Karpas-422 (cell line): ENCODE data around the gene PITPNM1. TPM values are rescaled to one million over a fixed set of nuclear protein-coding genes. Genes with fewer than 3 reads are reported as not detected.
A peak's percentile ranks its signal among the peaks of the same experiment; 100 is the strongest.
"Not testable (repeated sequence)": the region's sequence is repeated elsewhere in the genome, so short reads cannot be mapped to it uniquely, and the experiment has no call there.

Experiments used
- DNase-seq: peaks from one replicate; pipeline ENCODE4 v3.0.0-alpha.2; 2015
- H2AFZ ChIP-seq: fragments of 200-600 bp; sonication (generic); 2 replicates; pipeline ENCODE4 v1.6.1; 2014; ENCODE audit warnings: antibody characterized with exemption, low read length, mixed read lengths
- H3K27ac ChIP-seq: fragments of 200-600 bp; sonication (generic); 2 replicates; pipeline ENCODE4 v1.5.1; 2014; ENCODE audit warnings: mild to moderate bottlenecking, low read length, moderate library complexity
- H3K27me3 ChIP-seq: fragments of 200-600 bp; sonication (generic); 2 replicates; pipeline ENCODE4 v1.6.1; 2014; ENCODE audit warnings: low read length, mixed read lengths
- H3K36me3 ChIP-seq: fragments of 200-600 bp; sonication (generic); 2 replicates; pipeline ENCODE4 v1.6.1; 2014; ENCODE audit warnings: low read length, mixed read lengths; ENCODE audit not compliant: insufficient read depth
- H3K4me1 ChIP-seq: fragments of 200-600 bp; sonication (generic); 2 replicates; pipeline ENCODE4 v1.6.1; 2014; ENCODE audit warnings: mild to moderate bottlenecking, low read length, mixed read lengths
- H3K4me2 ChIP-seq: fragments of 200-600 bp; sonication (generic); 2 replicates; pipeline ENCODE4 v1.6.1; 2014; ENCODE audit warnings: low read length, low read depth, mild to moderate bottlenecking; ENCODE audit not compliant: poor library complexity, severe bottlenecking
- H3K4me3 ChIP-seq: fragments of 200-600 bp; sonication (generic); 2 replicates; pipeline ENCODE4 v1.5.1; 2014; ENCODE audit warnings: mild to moderate bottlenecking, antibody characterized with exemption, low read length, mixed read lengths
- H3K79me2 ChIP-seq: fragments of 200-600 bp; sonication (generic); 2 replicates; pipeline ENCODE4 v1.6.1; 2014; ENCODE audit warnings: mild to moderate bottlenecking, low read length, mixed read lengths
- H3K9ac ChIP-seq: fragments of 200-600 bp; sonication (generic); 2 replicates; pipeline ENCODE4 v1.6.0; 2014; ENCODE audit warnings: low read length
- H3K9me2 ChIP-seq: fragments of 200-600 bp; sonication (generic), shearing (Covaris generic); replicated peaks from 2 replicates; pipeline ENCODE4 v1.6.0; 2014; ENCODE audit warnings: mild to moderate bottlenecking, low read length, moderate library complexity; ENCODE audit not compliant: insufficient read depth
- H3K9me3 ChIP-seq: fragments of 300-700, 200-600 bp; sonication (generic); 2 replicates; pipeline ENCODE4 v1.6.1; 2014; ENCODE audit warnings: low read length, mixed read lengths
- H4K20me1 ChIP-seq: fragments of 200-600 bp; sonication (generic); 2 replicates; pipeline ENCODE4 v1.6.1; 2014; ENCODE audit warnings: mild to moderate bottlenecking, antibody characterized with exemption, low read length, low read depth; ENCODE audit not compliant: insufficient read depth
- total RNA-seq: library from RNA; depleted of rRNA; stranded (reverse); fragments of >200 nt; shearing (Covaris generic); gene quantifications from 2 replicates; pipeline ENCODE4 v1.2.3, GENCODE V29; 2014; ENCODE audit warnings: low replicate concordance; rRNA removed

PITPNM1 gene
- total RNA-seq = 79.6 and 149 TPM in 2 replicates

GRCh38 chr11:67504950-67505581, at the start of gene PITPNM1:
TSS of gene PITPNM1 (minus strand) at chr11:67505363. CDS start at chr11:67504180, 1,183 bp downstream.
- peaks cover 42% of the 10 kb centered on the region for H3K79me2 ChIP-seq
- DNase-seq = peak; percentile 86
- H3K27me3 ChIP-seq = no peaks in the 10 kb centered on the region
- peaks cover 24% of the 10 kb centered on the region for H3K36me3 ChIP-seq
- H3K4me1 ChIP-seq = peaks cover 42% of the 10 kb centered on the region
- peak within 1 kb of the TSS; percentile 95 for H3K9ac ChIP-seq
- peak within 1 kb of the TSS; percentile 99 for H3K4me3 ChIP-seq
- no peaks in the 10 kb centered on the region for H3K9me3 ChIP-seq
- peak within 1 kb of the TSS; percentile 72 for H3K27ac ChIP-seq
- H3K4me2 ChIP-seq = peak within 1 kb of the TSS; percentile 99
- H3K9me2 ChIP-seq = no peaks in the 10 kb centered on the region
- H2AFZ ChIP-seq = no peak within 1 kb of the TSS
- peaks cover 27% of the 10 kb centered on the region for H4K20me1 ChIP-seq

GRCh38 chr11:67551697-67552096, 46.5 kb upstream of the PITPNM1 start:
- not testable (repeated sequence) for H3K9me2 ChIP-seq, DNase-seq, H2AFZ ChIP-seq, H3K27ac ChIP-seq, H3K9me3 ChIP-seq, H3K4me2 ChIP-seq, H3K27me3 ChIP-seq, H4K20me1 ChIP-seq, H3K36me3 ChIP-seq, H3K79me2 ChIP-seq, H3K4me1 ChIP-seq, H3K4me3 ChIP-seq, H3K9ac ChIP-seq

DNA sequence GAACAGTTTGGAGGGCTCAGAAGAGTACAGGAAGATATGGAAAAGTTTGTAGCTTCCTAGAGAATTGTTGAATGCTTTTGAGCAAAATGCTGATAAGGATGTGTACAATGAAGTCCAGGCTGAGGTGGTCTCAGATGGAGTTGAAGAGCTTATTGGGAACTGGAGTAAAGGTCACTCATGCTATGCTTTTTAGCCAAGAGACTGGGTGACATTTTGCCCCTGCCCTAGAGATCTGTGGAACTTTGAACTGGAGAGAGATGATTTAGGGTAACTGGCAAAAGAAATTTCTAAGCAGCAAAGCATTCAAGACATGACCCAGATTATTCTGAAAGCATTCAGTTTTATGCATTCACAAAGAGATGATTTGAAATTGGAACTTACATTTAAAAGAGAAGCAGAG, 46.0 kb upstream of the PITPNM1 start:
- no peaks in the 10 kb centered on the region for H4K20me1 ChIP-seq
- no peak overlapping the region for H3K9ac ChIP-seq
- no peaks in the 10 kb centered on the region for H3K9me2 ChIP-seq
- DNase-seq = no peak
- H3K4me1 ChIP-seq = no peaks in the 10 kb centered on the region
- no peak overlapping the region for H3K27ac ChIP-seq
- no peak overlapping the region for H3K4me2 ChIP-seq
- H2AFZ ChIP-seq = no peak overlapping the region
- H3K27me3 ChIP-seq = no peaks in the 10 kb centered on the region
- no peaks in the 10 kb centered on the region for H3K36me3 ChIP-seq
- no peak overlapping the region for H3K4me3 ChIP-seq
- no peaks in the 10 kb centered on the region for H3K79me2 ChIP-seq
- H3K9me3 ChIP-seq = peaks cover 4% of the 10 kb centered on the region; the same call in 1 of the 2 replicates

DNA sequence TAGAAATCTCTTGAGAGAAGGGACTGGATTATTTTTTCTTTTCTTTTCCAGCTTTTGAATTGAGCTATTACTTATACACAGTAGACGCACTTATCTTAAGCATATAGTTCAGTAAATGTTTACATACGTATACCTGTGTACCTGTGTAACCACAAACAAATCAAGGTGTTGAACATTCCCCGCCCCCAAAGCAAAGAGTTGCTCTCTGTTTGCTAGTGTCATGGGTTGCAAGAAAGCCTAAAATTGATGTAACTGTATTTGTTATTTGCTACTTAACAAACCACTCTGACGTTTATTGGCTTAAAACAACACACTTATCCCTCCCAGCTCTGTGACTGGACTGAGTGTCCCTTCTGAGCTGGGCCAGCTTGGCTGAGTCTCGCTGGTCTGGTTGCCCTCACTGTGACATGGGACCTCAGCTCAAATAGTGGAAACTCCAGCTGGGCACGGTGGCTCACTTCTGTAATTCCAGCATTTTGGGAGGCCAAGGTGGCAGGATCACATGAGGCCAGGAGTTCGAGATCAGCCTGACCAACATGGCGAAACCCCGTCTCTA, 43.5 kb upstream of the PITPNM1 start:
- no peaks in the 10 kb centered on the region for H4K20me1 ChIP-seq
- no peaks in the 10 kb centered on the region for H3K4me1 ChIP-seq
- H3K27me3 ChIP-seq = no peaks in the 10 kb centered on the region
- no peaks in the 10 kb centered on the region for H3K79me2 ChIP-seq
- DNase-seq = no peak
- peaks cover 4% of the 10 kb centered on the region; the same call in 1 of the 2 replicates for H3K9me3 ChIP-seq
- H2AFZ ChIP-seq = no peak overlapping the region
- H3K9me2 ChIP-seq = no peaks in the 10 kb centered on the region
- no peaks in the 10 kb centered on the region for H3K36me3 ChIP-seq
- H3K4me2 ChIP-seq = no peak overlapping the region
- no peak overlapping the region for H3K27ac ChIP-seq
- H3K9ac ChIP-seq = no peak overlapping the region
- no peak overlapping the region for H3K4me3 ChIP-seq

DNA sequence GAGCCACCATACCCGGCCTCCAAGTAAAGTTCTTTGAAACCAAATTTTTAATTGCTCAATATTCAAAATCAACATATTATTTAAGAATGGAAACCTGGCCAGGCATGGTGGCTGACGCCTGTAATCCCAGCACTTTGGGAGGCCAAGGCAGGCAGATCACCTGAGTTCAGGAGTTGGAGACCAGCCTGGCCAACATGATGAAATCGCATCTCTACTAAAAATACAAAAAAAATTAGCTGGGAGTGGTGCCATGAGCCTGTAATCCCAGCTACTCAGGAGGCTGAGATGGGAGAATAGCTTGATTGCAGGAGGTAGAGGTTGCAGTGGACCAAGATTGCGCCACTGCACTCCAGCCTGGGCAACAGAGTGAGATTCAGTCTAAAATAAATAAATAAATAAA, 42.9 kb upstream of the PITPNM1 start:
- not testable (repeated sequence) for H3K27ac ChIP-seq, H3K4me1 ChIP-seq, H3K27me3 ChIP-seq, H3K9me3 ChIP-seq, H3K9ac ChIP-seq, H4K20me1 ChIP-seq, H3K4me3 ChIP-seq, H2AFZ ChIP-seq, H3K9me2 ChIP-seq, DNase-seq, H3K79me2 ChIP-seq, H3K36me3 ChIP-seq, H3K4me2 ChIP-seq

GRCh38 chr11:67545280-67545679, 40.1 kb upstream of the PITPNM1 start:
- no peaks in the 10 kb centered on the region for H3K36me3 ChIP-seq
- H3K9me2 ChIP-seq = no peaks in the 10 kb centered on the region
- H3K4me3 ChIP-seq = no peak overlapping the region
- DNase-seq = peak; percentile 66
- no peak overlapping the region for H3K9ac ChIP-seq
- no peaks in the 10 kb centered on the region for H3K4me1 ChIP-seq
- no peaks in the 10 kb centered on the region for H4K20me1 ChIP-seq
- H3K79me2 ChIP-seq = no peaks in the 10 kb centered on the region
- no peak overlapping the region for H2AFZ ChIP-seq
- no peaks in the 10 kb centered on the region for H3K27me3 ChIP-seq
- H3K4me2 ChIP-seq = no peak overlapping the region
- no peak overlapping the region for H3K27ac ChIP-seq
- H3K9me3 ChIP-seq = no peaks in the 10 kb centered on the region

DNA sequence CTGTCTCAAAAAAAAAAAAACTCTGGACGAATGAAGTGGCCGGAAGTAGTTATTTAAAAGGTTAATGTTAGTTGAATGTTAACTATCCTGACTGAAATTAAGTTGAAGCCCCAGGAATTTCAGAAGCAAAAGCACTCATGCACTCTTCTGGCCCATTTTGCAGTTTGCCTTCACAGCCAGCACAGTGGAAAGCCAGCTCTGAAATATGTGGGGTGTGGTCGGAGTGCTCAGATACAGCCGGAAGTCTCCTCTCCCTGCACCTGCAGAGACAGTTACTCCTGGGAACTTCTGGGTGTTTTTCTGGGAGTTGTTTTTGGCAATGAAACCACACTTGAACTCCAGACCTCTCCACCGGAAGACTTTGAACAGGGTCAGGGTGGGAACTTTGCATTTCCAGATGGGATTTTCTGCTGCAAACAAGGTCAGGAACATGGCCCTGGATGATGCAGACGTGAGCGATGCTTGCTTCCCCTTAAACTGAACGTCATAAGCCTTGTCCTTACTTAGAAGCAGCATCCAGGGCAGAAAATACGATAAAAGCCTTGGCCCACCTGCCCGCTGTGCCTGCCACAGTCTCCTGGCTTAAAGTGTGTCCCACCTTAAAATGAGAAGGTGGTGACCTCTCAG, 39.6 kb upstream of the PITPNM1 start:
- Histone ChIP-seq H2AFZ (no peak overlapping the region), H3K4me2 (no peak overlapping the region), H4K20me1 (no peaks in the 10 kb centered on the region), H3K4me1 (no peaks in the 10 kb centered on the region), H3K27ac (no peak overlapping the region), H3K4me3 (no peak overlapping the region), H3K36me3 (no peaks in the 10 kb centered on the region), H3K9me3 (no peaks in the 10 kb centered on the region), H3K9ac (no peak overlapping the region), H3K9me2 (no peaks in the 10 kb centered on the region), H3K27me3 (no peaks in the 10 kb centered on the region), H3K79me2 (no peaks in the 10 kb centered on the region)
- DNase-seq = no peak

- H3K4me3 ChIP-seq = no peak overlapping the region
- no peak overlapping the region for H2AFZ ChIP-seq
- no peaks in the 10 kb centered on the region for H4K20me1 ChIP-seq
- H3K4me2 ChIP-seq = no peak overlapping the region
- H3K27me3 ChIP-seq = no peaks in the 10 kb centered on the region
- DNase-seq = no peak
- no peaks in the 10 kb centered on the region for H3K36me3 ChIP-seq
- H3K9ac ChIP-seq = no peak overlapping the region
- H3K9me2 ChIP-seq = no peaks in the 10 kb centered on the region
- H3K79me2 ChIP-seq = no peaks in the 10 kb centered on the region
- no peaks in the 10 kb centered on the region for H3K4me1 ChIP-seq
- H3K9me3 ChIP-seq = no peaks in the 10 kb centered on the region
- no peak overlapping the region for H3K27ac ChIP-seq
Measured at GRCh38 chr11:67543585-67543984, 38.4 kb upstream of the PITPNM1 start.
